GM11168 (cell line): Measurements from ENCODE around the gene SDCBP2.

Experiments
- in situ Hi-C: fragments of 300-500 bp; cut with MboI; formaldehyde crosslinking; loops from one replicate; pipeline ENCODE4 v1.12.0; 2022; ENCODE audit warnings: low sequenced_read_pairs; ENCODE audit not compliant: unreplicated experiment

SDCBP2 gene

DNA sequence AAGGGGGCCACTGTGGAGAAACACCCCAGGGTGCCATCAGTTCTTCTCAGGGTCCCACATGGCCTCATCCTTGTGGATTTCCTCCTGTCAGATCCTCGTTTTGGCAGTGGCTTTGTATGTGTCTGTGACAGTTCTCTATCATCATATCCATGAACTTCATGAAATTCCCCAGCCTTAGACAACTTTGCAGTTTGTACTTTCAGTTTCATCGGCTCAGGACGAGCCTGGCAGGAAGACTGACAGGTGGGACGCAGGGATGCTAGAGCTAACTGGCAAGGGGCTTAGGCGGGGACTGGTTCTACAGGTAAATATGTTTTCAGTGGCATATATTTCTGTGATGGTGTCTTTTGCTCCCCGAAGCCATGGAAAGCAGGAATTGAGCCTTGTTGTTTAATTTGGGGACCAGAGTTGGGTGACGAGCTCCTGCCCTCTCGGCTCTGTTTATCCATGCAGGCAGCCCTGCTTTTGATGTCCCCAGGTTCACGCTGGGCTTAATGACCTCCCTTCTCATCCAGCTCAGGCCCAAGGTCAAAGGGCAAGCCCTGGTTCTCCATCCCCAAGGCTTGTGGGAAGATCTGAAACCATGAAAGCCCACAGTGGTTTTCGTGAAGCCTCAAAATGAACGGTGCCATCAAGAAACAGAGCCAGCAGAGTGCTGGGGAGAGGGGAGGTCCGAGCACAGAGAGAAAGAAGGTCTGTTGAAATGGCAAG, 11.2 kb downstream of the SDCBP2 start:
- in situ Hi-C loops: no loop called here

- in situ Hi-C loops: no loop called here
Measured at GRCh38 chr20:1315804-1316203, 13.1 kb downstream of the SDCBP2 start.

GRCh38 chr20:1313236-1313964, 15.5 kb downstream of the SDCBP2 start:
- in situ Hi-C loops: loop anchor here (5.0 kb wide), 1 partner anchor 119 kb away; no protein-coding TSS in a partner anchor

DNA sequence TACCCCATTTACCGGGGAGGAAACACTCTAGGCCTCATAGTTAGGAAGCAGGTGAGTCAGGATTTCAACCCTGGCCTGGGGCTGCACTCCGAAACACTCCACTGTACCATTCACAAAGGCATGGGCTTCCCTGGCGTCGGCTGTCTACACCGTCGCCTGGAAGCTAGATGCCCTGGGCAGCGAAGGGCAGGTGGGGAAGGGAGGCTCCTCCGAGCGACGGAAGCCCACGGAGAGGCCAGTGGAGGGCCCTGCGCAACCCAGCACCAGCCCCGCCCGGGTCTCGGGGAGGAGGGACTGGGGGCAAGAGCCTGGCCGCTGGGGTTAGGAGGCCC, 16.1 kb downstream of the SDCBP2 start:
- in situ Hi-C loops: loop anchor here (5.0 kb wide), 1 partner anchor 119 kb away; no protein-coding TSS in a partner anchor

DNA sequence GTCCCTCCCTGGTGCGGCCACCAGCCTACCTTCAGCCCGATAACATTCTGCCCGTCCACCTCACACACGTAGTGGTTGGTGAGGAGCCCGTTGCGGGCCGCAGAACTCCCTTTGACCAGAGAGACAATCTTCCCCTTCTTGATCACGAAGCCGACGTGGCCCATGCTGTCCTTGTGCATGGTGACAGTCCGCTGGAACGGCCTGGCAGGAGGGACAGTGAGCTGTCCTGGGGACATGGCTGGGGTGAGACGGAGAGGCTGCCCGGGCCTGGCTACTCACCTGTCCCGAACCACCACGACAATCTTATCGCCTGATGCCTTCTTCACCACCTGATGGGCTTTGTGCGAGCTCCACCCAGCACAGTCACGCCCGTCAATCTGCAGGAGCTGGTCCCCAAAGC, 16.6 kb downstream of the SDCBP2 start:
- in situ Hi-C loops: loop anchor here (5.0 kb wide), 1 partner anchor 120 kb away; no protein-coding TSS in a partner anchor

DNA sequence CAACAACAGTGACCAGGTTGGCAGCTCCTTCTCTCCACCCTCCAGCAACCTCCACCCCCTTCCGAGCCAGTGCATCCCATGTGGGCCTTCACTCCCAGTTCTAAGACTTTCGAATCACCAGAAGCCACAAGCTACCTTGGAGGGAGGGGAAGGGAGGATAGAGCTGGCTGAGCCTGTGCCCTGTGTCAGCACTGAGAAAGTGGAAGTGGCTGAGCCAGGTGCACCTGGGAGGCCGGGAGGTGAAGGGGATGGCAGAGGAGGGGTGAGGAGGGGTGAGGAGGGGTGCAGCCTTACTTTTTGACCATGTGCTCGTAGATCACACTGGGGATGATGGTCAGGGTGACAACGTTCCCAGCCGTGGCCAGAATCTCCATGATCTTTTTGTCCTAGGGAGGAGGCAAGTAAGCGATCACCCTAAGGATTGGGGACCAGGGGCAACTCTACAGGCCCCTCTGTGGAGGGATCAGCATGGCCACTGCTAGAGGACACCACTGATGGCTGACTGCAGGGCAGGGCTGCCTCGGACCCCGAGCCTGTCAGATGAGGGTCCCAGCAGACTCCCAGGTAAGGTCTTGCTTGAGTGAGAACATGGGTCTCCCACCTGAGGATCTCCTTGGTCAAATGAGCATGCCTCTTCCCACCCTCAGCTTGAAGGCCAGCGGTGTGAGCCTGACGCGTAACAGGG, 18.3 kb downstream of the SDCBP2 start:
- in situ Hi-C loops: loop anchor here (5.0 kb wide), 1 partner anchor 122 kb away; no protein-coding TSS in a partner anchor

- in situ Hi-C loops: loop anchor here (5.0 kb wide), 1 partner anchor 122 kb away; no protein-coding TSS in a partner anchor
Measured at GRCh38 chr20:1310071-1310470, 18.9 kb downstream of the SDCBP2 start.

GRCh38 chr20:1309439-1309847, 19.5 kb downstream of the SDCBP2 start:
- in situ Hi-C loops: no loop called here

GRCh38 chr20:1308702-1309095, 20.2 kb downstream of the SDCBP2 start:
- in situ Hi-C loops: no loop called here

DNA sequence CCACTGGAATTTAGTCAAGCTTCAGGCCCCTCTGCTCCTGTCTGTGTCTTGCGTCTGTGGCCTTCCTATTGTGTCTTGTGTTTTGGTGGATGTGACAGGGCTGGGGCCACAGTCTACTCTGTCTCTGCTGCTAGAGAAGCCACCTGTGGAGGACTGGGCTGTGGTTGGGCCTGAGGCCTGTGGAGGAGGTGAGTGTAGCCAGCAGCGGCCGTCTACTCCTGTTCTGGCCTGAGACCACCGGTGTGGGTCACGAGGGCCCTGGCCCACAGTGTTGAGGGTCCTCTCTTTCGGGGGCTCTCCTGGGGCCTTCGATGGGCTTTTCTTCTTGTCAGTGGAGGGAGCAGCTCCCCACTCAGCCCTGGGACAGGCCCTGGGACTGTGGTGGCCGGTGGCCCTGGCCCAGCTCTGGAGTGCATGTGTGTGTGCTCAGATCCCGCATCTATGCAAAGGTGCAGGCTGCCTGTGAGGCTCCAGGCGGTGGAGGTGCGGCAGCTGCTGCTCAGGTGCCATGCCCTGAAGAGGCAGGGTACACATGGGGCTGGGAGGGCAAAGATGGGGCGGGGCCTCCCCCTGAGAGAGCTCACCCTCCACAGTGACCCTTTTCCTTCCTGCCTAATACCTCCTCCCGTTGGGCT, 20.8 kb downstream of the SDCBP2 start:
- in situ Hi-C loops: no loop called here

- in situ Hi-C loops: no loop called here
Measured at GRCh38 chr20:1307571-1307971, 21.4 kb downstream of the SDCBP2 start.

DNA sequence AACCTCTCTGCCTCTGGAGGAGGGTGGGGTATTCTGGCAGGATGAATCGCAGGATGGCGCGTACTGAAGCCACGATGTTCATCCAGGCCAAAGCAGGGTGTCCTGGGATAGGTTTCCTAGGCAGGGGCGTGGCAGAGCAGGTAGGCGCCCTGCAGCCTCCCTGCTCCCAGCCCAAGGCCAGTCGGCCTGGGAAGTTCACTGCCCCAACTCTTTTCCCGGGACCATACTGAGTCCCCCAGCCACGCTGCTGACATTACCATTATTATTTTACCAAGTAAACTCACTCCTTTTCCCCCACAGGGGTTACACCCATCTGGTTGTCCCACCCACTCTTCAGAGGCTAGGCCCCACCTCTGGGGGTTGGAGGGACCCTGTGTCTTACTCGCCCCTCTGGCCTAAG, 21.8 kb downstream of the SDCBP2 start:
- in situ Hi-C loops: no loop called here

GRCh38 chr20:1306316-1307135, 22.4 kb downstream of the SDCBP2 start:
- in situ Hi-C loops: no loop called here

DNA sequence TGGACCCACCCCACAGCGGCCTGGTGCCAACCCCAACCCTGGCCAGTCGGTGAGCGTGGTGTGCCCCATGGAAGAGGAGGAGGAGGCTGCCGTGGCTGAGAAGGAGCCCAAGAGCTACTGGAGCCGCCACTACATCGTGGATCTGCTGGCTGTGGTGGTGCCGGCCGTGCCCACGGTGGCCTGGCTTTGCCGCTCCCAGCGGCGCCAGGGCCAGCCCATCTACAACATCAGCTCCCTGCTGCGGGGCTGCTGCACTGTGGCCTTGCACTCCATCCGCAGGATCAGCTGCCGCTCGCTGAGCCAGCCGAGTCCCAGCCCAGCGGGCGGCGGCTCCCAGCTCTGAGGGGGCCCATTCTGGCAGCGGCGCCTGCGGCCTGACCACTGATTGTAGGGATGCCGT, 23.2 kb downstream of the SDCBP2 start:
- in situ Hi-C loops: no loop called here

GRCh38 chr20:1304710-1305515, 24.0 kb downstream of the SDCBP2 start:
- in situ Hi-C loops: no loop called here

DNA sequence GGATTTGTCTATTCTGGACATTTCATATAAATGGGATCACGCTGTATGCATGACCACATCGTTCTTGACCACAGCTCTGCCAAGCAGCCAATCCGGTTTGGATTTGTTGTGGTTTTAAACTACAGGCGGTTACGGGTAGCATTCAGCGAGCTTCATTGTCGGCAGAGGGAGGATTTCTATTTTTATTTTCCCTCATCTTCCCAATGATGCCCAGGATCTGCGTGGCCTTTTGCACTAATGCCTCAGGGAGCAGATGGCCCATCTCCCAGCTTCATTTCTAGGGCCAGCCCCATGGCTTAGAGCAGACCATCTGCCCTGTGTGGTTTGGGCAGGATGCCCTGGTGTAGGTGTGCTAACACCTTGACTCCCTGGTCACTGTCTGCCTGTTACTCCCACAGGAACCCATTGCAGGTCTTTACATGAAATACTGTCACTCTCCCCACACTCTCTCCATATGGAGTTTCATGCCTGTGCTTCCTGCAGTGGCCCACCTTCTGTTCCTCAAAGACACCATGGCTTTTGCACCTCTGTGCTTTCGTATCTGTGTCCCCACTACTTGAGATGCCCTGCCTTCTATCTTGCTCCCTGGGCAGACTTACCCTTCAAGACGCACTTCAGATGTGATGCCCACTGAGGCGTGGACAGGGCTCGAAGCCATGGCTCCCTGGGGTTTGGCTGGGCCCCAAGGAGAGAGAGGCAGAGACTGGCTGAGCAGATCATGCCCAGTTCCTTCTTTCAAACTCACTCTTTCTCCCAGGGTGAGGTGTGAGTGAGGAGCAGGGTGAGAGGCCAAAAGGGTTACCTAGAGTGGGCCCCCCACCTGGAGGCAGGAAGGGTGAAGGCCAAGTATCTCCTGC, 26.0 kb downstream of the SDCBP2 start:
- in situ Hi-C loops: no loop called here

DNA sequence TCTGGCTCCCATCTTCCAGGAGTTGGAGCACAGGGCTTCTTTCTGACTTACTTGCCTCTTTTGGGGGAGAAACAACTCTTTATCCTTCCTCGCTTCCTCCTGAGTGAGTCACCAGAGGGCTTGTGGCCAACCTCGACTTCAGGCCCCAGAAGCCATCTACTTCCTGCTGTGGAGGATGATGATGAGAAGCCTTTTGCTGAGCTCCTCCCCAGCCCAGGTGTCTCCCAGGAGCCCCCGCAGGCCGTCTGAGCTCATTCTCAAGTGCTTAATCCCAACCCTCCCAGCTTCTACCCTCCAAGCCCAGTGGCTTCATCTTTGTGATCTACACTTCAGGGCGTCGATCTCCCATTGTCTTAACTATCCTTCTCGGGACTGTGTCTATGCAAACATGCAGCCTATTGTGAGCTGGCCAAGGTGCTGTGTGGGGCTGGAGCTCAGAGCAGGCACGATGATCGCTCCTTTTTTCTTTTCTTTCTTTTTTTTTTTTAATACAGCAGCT, 27.9 kb downstream of the SDCBP2 start:
- in situ Hi-C loops: no loop called here
